IMR-90 (cell line): ENCODE results near the gene FBXO5.

Experiments
- CTCF ChIP-seq: conservative IDR thresholded peaks from 2 replicates; pipeline ENCODE4 v1.5.1; 2012; ENCODE audit warnings: mild to moderate bottlenecking, low read depth, low read length, improper control_type of control experiment
- POLR2A ChIP-seq: IDR thresholded peaks from 2 replicates; pipeline ENCODE4 v1.6.1; 2012; ENCODE audit warnings: mild to moderate bottlenecking, low read depth, low read length
- RFX5 ChIP-seq: IDR thresholded peaks from 2 replicates; pipeline ENCODE4 v1.8.0; 2012; ENCODE audit warnings: low read depth, mild to moderate bottlenecking, low read length, moderate library complexity

DNA sequence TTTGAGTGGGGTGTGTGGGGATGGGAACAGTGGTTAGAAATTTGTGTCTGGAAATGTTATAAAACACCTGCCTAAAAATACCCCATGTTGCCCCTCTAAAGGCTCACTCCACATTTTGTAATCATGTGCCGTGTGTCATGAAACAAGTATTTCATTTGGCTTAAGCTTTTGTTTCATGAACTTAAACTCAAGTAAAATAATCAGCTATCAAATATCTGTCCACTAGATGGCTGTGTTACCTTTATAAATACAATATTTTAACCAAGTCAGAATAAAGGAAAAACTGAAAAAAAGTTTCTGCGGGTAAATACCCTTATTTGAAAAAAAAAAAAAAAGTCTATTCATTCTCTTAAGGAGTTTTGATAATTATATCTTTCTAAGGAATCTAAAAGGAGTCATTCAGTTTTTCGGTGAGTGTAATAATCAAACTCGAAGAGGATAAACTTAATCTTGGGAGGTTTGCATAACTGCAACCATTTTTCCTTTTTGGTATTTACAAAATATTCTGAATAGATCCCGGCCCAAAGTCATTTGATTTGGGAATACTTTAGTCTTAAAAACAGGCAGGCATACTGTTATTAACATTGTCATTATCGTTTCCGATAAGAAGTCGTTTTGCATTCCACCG, 49.5 kb upstream of the FBXO5 start:
- peak; percentile 65 for TF ChIP-seq CTCF
- no peak for TF ChIP-seq POLR2A
- TF ChIP-seq RFX5, result no peak
